Testis (tissue), 2 donors: ENCODE measurements around the gene USP15.

Experiments used
- POLR2A ChIP-seq: fragments of 450-650 bp; IDR thresholded peaks from one replicate; pipeline ENCODE4 v1.6.1; 2017; ENCODE audit warnings: antibody characterized with exemption, mild to moderate bottlenecking, moderate library complexity
- TF ChIP-seq, protein P1 (sequence below), 3 experiments: fragments of 450-650 bp in 2 of 3; fragments of 200-600 bp in 1 of 3; sonication (generic) in 1 of 3; IDR thresholded peaks; one replicate each; pipeline ENCODE4 v1.5.1; 2016 to 2019; ENCODE audit warnings: antibody characterized with exemption in 3 of 3, mild to moderate bottlenecking in 2 of 3, moderate library complexity in 1 of 3

DNA sequence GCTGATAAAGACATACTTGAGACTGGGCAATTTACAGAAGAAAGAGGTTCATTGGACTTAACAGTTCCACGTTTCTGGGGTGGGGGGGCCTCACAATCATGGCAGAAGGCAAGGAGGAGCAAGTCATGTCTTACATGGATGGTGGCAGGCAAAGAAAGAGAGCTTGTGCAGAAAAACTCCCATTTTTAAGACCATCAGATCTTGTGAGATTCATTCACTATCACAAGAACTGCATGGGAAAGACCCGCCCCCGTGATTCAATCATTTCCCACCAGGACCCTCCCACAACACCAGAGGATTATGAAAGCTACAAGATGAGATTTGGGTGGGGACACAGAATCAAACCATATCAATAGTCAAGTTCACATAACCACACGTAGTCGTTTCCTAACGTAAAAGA is 85.5 kb downstream of the USP15 start:
- TF ChIP-seq, protein P1, sequence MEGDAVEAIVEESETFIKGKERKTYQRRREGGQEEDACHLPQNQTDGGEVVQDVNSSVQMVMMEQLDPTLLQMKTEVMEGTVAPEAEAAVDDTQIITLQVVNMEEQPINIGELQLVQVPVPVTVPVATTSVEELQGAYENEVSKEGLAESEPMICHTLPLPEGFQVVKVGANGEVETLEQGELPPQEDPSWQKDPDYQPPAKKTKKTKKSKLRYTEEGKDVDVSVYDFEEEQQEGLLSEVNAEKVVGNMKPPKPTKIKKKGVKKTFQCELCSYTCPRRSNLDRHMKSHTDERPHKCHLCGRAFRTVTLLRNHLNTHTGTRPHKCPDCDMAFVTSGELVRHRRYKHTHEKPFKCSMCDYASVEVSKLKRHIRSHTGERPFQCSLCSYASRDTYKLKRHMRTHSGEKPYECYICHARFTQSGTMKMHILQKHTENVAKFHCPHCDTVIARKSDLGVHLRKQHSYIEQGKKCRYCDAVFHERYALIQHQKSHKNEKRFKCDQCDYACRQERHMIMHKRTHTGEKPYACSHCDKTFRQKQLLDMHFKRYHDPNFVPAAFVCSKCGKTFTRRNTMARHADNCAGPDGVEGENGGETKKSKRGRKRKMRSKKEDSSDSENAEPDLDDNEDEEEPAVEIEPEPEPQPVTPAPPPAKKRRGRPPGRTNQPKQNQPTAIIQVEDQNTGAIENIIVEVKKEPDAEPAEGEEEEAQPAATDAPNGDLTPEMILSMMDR (IDR thresholded peaks at IDR 0.05) = no peak
- TF ChIP-seq POLR2A = no peak
